Stimulated activated CD8-positive, alpha-beta memory T cell treated with anti-CD3 and anti-CD28 coated beads, Interleukin-4, amount 100 ng/mL, for 1 hour (primary cell): ENCODE results near the gene GAP43.

ENCODE experiments used
- DNase-seq, 2 donors: peaks; one replicate each; pipeline ENCODE4 v3.0.0-alpha.2; 2020; ENCODE audit warnings: low read depth in 2 of 2, low spot score in 1 of 2

The GAP43 gene

DNA sequence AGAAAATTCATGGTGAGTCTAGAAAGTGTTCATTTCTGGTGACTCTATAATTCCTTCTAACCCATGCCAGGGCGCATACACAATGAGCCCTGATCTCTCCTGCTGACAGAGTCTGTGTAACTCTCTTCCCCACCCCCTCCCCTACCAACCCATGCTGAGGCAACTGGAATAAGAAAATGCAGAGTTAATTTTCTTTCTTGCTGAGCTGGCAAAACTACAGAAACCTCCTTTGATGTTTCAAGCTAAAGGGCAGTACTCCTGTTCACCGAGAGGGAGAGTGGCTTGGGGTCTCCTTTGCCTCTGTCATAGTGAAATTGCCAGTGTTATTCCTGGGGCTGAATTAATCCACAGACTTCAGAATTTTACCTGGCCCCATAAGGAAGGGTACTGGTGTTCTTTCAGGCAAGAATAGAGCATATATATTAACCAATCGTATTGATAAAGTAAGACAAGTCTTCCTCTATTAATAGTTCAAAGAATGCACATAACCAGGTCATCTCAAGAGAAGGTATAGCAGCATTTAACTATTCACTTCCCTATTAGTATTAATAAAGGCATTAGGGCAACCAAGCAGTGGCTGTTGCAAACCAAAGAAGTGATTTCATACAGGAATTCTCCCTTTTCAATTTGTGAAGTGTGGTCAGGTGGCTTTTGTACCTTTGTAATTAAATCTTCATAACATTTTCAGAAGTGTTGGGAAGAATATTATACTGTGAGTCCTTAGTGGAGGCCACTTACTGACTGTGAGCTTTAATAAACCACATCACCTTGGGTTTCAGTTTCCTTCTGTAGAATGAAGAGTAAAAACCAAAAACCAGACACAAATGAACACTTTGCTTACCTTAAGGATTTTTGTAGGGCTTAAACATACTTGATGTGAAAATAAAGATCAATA, 4.1 kb downstream of the GAP43 start:
- no peak for DNase-seq

GRCh38 chr3:115628075-115628412, 4.7 kb downstream of the GAP43 start:
- DNase-seq = no peak

DNA sequence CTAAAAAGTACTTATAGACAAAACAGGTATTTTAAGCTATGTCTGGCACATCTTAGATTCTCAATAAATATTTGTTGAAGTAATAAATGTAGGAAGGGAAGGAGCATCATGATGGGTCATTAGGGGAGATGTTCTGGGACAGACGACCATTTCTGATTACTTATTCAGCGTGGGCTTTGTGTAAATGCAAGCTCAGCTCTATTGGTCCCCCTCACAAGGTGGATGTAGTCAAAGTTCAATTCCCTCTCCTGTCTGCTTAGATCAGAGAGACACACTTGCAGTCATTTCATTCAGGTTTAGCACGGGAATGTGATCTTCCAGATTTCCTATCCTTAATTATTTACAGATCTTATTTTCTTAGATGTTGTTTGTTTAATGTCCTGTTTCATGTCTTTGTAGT, 7.5 kb downstream of the GAP43 start:
- no peak for DNase-seq

DNA sequence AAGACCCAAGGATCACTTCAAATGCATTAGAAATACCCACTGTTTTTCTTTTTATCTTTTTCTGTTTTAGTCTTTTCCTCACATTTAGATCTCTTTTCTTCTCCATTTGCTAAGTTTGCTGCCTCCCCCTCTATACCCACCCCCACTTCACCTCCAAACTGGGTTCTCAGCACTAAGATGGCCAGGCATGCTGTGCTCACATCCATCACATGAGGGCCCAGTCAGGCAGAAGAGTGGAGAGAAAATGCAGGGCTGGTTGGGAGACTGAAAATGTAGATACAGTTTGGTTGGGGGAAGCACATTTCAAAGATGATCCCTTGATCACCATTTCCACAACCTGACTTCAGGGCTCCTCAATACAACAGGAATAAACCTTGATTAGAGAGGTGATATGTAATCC, 8.7 kb downstream of the GAP43 start:
- DNase-seq = no peak

DNA sequence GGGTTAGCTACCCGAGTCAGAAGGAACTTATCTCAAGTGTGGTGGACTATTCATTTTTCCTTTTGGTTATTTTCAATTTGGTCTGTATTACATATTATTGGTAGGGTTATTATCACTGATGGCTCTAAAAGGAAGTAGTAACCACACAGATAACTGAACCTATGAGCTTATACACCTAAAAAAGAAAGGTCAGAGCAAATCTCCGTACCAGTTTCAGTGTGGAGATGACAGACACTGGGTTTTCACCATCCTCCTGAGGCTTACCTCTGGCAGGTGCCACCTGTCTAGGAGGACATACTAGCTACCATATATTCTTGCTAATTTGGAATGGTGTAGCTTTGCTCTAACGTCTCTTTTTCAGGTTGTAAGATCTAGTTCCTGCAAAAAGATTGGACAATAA, 10.2 kb downstream of the GAP43 start:
- no peak for DNase-seq

DNA sequence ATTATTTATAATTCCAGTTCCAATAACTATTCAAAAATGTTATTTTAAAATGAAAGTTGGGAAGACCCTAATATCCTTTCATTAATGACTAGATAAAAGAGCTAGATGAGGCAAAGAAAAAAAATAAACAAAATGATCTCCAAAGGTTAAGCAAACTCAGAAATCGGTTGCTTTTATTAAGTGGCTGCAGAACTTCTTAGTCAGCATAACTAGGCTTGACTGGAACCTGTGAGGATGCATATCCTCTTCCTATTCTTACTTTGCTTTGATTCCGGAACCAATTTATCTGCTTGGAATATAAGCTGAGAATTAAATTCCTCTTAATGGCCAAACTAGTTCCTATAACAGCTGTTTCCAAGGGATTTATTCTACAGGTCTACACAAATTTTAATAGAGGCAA, 10.7 kb downstream of the GAP43 start:
- DNase-seq = no peak

GRCh38 chr3:115635406-115635805, 12.1 kb downstream of the GAP43 start:
- no peak for DNase-seq

DNA sequence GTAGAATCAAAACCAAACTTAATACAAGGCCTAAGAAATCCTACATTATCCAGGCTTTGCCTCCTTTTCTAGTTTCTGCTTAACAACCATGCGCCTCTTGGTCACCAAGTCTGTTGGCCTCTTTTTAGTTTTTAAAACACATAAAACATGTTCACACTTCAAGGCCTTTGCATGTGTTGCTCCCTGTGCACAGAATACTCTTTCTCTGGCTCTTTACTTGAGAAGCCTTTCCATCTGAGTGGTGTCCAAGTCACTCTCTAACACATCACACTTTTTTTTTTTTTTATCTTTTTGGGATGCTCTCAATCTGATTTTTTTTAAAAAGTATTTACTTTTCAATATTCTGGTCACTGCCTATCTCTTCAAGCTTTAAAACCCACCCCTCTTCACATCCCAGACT, 14.9 kb downstream of the GAP43 start:
- no peak for DNase-seq

DNA sequence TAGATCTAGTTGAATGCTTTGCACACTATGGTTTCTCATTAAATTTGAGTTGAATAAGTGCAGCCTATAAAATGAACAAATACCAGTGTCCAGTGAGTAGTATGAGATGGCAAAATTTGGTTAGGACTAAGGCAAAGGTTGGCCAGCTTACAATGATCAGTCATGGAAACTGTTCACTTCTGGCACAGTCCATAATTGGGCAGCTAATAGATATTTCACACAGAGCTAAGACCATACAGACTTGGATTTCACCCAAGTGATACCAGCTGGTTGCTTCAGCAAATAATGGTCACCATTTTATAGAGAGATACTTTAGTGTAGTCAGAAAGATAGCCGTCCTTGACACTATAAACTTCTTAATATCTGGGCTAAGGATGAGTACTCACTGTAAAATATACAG, 15.7 kb downstream of the GAP43 start:
- no peak for DNase-seq

DNA sequence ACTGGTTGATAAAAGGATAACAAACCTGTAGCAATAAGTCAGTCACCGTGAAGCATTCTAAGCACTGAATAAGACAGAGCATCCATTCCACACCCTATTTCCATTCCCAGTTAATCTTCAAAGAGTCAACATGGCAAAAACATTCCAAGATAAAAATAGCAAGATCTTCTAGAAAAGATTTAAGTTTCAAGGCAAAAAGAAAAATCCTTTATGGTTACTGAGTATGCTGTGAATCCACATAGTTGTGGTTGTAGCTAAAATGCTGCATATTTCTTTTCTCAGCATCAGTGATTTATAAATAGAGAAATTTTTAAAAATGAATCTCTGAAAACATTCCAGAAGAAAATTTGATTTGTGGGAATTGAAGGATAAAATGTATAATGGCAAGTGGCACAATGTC, 21.1 kb downstream of the GAP43 start:
- DNase-seq = no peak

DNA sequence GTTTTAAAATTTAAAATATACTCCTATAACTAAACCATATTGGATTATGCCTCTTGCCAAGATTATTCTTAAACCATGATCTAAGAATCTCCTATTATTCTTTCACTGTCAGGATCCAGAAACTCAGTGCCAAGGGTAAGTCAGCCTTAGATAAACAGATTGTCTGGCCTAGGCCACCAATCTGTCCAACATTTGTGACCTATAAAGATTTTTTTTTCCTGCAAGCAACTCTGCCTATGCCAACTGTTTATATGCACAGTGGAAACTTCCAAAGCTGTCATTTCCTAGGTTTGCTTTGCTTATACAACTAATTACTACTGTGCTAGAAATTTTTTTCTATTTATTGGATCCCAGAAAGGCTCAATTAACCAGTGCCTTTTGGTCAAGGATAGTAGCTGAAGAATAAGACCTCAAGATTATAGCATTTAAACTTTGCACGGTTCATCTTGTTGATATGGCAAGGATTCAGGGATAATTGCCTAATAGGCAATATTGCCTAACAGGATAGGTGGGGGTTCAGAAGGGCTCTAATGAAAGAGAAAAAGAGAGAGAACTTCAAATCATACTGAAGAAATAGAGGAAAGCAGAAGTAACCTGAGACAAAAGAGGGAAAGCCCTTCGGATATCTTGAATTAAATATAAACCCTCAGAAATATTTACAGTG, 22.8 kb downstream of the GAP43 start:
- no peak for DNase-seq

DNA sequence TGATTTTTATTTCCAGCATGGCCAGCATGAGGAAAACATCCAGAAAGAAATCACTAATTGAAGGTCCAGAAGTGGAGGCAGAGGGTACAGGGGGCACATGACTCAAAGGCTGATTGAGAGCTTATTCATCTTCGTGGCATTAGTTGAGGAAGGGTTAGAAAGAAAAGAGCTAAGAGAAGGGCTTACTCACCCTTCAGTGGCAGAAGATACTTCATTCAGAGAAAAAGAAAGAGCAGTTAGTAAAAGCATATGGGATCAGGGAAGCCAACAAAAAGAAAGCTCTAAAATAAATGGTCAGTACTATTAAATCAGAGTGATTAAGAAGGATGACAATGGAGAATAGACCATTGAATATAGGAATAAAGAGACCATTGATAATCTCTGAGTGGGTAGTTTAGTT, 25.2 kb downstream of the GAP43 start:
- no peak for DNase-seq

DNA sequence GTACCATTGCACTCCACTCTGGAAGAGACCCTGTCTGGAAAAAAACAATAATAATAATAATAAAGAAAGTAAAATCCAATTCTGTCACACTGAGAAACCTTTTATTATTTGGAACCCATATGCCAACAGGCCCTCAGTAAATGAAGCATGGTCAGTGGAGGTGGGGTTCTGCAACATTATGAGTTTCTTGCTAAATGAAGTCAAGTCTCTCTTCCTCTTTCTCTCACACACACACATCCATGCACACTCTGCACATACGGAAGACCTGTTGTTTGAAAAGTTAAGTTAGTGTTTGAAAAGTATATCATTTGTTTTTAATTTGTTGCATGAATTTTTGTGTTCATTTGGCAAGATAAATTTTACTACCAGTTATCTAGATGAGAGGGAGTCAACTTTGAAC, 27.8 kb downstream of the GAP43 start:
- DNase-seq = no peak

GRCh38 chr3:115651599-115651998, 28.3 kb downstream of the GAP43 start:
- no peak for DNase-seq

DNA sequence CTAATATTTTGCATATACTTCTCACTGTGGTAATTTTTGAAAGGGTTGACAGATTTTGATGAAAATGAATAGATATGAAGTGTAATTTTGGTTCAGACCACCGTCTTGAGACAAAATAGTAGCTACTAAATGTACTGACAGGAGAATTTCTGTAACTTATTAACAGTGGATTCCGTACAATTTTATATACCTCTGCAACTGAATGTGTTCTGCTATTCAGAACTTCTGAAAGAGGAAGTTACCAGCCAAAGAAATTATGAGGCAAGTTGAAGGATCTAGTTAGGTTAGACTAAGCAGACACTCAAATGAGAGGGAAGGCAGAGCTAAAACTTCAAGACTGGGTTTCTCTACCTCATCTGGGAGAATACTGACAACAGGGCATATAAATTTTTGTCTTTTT, 29.4 kb downstream of the GAP43 start:
- no peak for DNase-seq

DNA sequence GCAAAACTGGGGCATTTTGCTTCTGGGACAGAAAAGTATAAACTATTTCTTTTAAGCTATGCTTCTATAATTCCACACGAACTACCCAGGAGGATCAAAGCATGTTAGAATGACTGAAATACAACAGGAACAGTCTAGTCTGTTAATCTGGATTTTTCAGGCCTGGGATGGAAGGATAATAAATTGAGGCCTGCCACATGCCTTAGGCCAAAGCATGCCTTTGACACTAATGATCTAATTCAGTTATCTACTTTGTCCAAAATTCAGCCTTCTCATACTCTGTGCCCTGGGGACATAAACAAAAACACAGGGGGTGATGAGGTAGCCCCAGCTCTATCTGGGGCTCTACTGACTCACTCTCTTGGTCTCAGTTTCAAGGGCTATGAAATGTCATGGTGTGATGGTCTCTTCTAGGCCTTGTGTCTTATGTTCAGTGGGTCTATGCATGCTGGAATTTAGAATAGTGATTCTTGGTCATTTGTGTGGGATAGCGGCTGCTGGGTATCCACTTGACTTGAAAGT, 32.5 kb downstream of the GAP43 start:
- DNase-seq = no peak

- no peak for DNase-seq
These were observed 33.9 kb downstream of the GAP43 start for GRCh38 chr3:115657168-115657567.

GRCh38 chr3:115658032-115658336, 34.7 kb downstream of the GAP43 start:
- no peak for DNase-seq

DNA sequence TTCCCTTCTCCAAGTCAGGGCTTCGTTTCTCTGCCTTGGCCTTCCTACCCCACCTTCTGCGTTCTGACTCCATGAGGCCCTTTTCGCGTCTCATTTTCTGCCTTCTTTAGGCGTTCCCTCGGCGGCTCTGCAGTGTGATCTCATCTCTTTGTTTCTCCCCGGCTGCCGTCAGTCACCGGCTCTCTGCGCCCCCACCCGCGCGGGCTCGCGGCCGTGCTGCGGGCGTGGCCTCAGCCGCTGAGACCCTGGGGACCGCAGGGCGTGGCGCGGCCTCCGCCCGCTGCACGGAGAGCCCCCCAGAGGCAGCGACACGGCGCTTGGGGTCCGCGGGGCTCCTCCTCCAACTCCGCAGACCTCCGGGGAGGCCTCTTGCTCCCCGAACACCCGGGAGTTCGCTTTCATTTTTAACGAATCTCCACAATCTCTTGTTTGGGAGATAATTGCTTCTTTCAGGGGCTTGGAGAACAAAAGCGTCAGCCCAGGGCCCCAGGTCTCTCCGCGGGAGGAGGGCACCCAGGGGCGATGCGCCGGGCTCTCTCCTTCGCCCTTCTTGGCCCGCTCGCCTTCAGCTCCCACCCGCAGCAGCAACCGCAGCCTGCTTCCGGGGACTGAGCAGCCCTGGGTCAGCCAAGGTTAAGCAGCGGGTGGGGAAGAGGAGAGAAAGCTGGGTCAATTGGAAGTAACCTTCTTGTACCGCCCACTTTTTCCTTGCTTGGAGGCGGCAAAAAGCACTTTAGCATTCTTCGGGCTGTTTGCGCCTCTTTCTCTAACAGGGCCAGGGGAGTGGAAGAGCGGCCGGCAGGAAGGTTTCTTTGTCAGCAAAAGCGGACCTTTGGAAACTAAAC, 35.2 kb downstream of the GAP43 start:
- DNase-seq = peak; percentile 39 to 49

DNA sequence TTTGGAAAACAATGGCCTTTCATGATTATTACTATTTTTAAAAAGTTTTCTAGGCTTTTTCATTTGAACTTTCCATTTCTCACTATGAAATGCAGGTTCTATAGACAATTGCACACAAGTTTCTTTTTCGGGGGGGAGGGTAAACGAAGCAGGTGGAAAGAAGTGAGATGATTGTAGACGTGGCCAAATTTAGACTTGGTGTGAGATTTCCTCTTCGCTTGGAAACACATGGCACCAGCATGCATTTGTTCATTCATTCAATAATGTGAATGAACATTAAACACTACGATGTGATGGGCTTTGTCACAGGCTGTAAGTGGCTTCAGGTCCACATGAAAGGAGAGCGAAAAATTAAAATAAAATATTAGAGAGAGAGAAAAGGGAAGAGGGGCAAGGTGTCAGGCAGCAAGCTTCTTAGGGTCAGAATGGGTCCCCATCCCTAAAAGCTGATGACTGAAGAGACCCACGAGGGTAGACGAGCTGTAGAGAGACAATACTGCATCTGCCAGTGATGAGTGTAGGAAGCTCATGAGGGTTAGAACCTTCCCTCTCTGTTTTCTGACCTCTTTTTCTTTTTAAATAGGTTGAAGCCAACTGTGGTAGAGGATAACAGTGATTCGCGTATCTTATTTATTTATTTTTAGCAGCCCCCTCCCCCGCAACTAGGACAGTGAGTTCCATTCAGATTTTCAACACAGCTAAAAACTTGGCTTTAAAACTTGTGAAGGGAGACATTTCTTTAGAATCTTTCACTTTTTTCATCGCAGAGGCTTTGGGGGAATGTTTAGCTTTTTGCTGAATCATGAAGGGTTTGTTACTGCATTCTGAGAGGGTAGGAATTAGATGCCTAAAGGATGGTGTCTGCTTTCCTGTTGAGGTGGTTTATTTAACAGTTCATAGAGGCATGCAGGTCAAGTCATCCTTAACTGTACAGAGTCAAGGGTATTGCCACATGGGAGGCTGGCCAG, 36.2 kb downstream of the GAP43 start:
- no peak for DNase-seq
